Activated B cell treated with CpG ODN at 0.5 μM for 24 hours (primary cell): ENCODE data around the gene TMC3. TPM values are rescaled to one million over a fixed set of nuclear protein-coding genes. Genes with fewer than 3 reads are reported as not detected.

Experiments
- ATAC-seq: fragments of 200-7000 bp; cut with Tn5 transposase; one replicate; pipeline ENCODE4 v1.10.0; 2021; ENCODE audit warnings: low read depth, mild to moderate bottlenecking, moderate library complexity
- CTCF ChIA-PET: fragments of 350-600 bp; sonication (Branson Sonifier 250); formaldehyde crosslinking; loops from one replicate; lab custom pipeline; 2021; ENCODE audit warnings: antibody characterized with exemption; lab: Charles Lee
- POLR2A ChIA-PET: fragments of 350-600 bp; sonication (Branson Sonifier 250); formaldehyde crosslinking; loops from one replicate; lab custom pipeline; 2021; ENCODE audit warnings: antibody characterized with exemption; lab: Charles Lee
- DNase-seq: peaks from one replicate; pipeline ENCODE4 v3.0.0; 2022
- H3K27ac Mint-ChIP-seq: one replicate; pipeline ENCODE4 v1.8.0; 2020; ENCODE audit warnings: mixed read lengths
- H3K27me3 Mint-ChIP-seq: one replicate; pipeline ENCODE4 v1.8.0; 2021; ENCODE audit warnings: mixed read lengths
- H3K36me3 Mint-ChIP-seq: one replicate; pipeline ENCODE4 v1.8.0; 2021; ENCODE audit warnings: low read depth, mixed read lengths
- H3K4me1 Mint-ChIP-seq: one replicate; pipeline ENCODE4 v1.8.0; 2021; ENCODE audit warnings: mixed read lengths
- H3K4me3 Mint-ChIP-seq: one replicate; pipeline ENCODE4 v1.8.0; 2020; ENCODE audit warnings: mild to moderate bottlenecking, mixed read lengths
- H3K9me3 Mint-ChIP-seq: one replicate; pipeline ENCODE4 v1.8.0; 2020; ENCODE audit warnings: mixed read lengths
- intact Hi-C: fragments of 100-400 bp; cut with micrococcal nuclease; formaldehyde crosslinking; loops from one replicate; pipeline ENCODE4 v1.15.1; 2024
- total RNA-seq: library from RNA; stranded (reverse); gene quantifications from 2 replicates; pipeline ENCODE4 v1.2.3, GENCODE V29; 2022
- TF ChIP-seq, protein P1 (sequence below): fragments of 200-600 bp; IDR thresholded peaks from one replicate; pipeline ENCODE4 v1.8.0; 2022; ENCODE audit warnings: antibody characterized with exemption, mild to moderate bottlenecking

TMC3 gene
- total RNA-seq, 1 donor from 2014 or later: not detected

DNA sequence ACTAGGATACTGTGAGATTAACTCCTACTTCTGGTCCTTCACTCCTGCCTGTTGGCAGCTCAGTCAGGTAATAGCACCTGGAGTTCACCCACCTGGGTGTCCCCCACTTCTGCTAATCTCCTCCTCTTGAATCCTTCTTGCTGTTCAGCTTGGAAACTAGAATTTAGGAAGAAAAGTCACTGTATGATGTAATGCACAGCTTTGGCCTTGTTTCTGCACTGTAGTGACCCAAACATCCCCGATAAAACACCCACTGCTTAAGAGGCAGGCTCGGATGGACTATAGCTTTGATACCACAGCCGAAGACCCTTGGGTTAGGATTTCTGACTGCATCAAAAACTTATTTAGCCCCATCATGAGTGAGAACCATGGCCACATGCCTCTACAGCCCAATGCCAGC, 74.9 kb downstream of the TMC3 start:
- intact Hi-C loops: loop anchor here (10.0 kb wide), 1 partner anchor 1324 kb away; the partner anchor contains the start of gene BCL2A1
- Mint-ChIP-seq H3K4me1 (peaks cover 98% of the 10 kb centered on the region), H3K4me3 (peak overlapping the region; percentile 99), H3K27me3 (no peaks in the 10 kb centered on the region), H3K9me3 (no peaks in the 10 kb centered on the region), H3K36me3 (peaks cover 96% of the 10 kb centered on the region), H3K27ac (peak overlapping the region; percentile 99)
- ChIA-PET CTCF (interaction anchor here (0.8 to 5.2 kb wide), 4 partner anchors 12 to 33 kb away, joined by 3 to 51 read pairs (median 4); no protein-coding TSS in a partner anchor), POLR2A (interaction anchor here (0.7 to 14.9 kb wide), 10 partner anchors 3 to 309 kb away, joined by 3 to 631 read pairs (median 4); partner anchors contain the start of genes MESD and STARD5)
- DNase-seq: no peak
- no peak for ATAC-seq
- TF ChIP-seq, protein P1, sequence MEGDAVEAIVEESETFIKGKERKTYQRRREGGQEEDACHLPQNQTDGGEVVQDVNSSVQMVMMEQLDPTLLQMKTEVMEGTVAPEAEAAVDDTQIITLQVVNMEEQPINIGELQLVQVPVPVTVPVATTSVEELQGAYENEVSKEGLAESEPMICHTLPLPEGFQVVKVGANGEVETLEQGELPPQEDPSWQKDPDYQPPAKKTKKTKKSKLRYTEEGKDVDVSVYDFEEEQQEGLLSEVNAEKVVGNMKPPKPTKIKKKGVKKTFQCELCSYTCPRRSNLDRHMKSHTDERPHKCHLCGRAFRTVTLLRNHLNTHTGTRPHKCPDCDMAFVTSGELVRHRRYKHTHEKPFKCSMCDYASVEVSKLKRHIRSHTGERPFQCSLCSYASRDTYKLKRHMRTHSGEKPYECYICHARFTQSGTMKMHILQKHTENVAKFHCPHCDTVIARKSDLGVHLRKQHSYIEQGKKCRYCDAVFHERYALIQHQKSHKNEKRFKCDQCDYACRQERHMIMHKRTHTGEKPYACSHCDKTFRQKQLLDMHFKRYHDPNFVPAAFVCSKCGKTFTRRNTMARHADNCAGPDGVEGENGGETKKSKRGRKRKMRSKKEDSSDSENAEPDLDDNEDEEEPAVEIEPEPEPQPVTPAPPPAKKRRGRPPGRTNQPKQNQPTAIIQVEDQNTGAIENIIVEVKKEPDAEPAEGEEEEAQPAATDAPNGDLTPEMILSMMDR: no peak

DNA sequence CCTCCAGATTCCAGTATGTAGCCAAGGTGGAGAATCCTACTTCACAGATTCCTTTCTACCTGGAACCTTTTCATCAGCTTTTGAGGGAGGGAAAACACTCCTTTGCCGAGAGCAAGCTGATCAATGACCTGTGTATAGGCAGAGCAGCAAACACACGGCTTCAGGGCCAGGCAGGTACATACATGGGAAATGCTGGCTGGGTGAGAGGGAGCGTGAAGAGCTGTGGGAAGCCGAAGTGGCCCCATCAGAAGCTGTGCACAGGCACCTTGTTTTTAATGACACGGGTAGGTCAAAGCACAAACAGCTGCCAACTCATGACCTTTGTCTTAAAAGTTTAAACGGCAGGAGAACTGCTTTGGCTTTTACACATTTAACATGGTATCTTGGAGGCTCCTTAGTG, 75.4 kb downstream of the TMC3 start:
- no peak for ATAC-seq
- Mint-ChIP-seq H3K27ac (peak overlapping the region; percentile 99), H3K4me1 (peaks cover 98% of the 10 kb centered on the region), H3K9me3 (no peaks in the 10 kb centered on the region), H3K4me3 (peak overlapping the region; percentile 99), H3K27me3 (no peaks in the 10 kb centered on the region), H3K36me3 (peaks cover 95% of the 10 kb centered on the region)
- TF ChIP-seq, protein P1: no peak
- intact Hi-C loops: loop anchor here (10.0 kb wide), 1 partner anchor 1324 kb away; the partner anchor contains the start of gene BCL2A1
- CTCF ChIA-PET: interaction anchor here (0.9 to 5.2 kb wide), 3 partner anchors 13 to 32 kb away, joined by 3 to 51 read pairs (median 5); no protein-coding TSS in a partner anchor
- POLR2A ChIA-PET: interaction anchor here (1.0 to 14.9 kb wide), 8 partner anchors 2 to 299 kb away, joined by 3 to 631 read pairs (median 6); partner anchors contain the start of gene STARD5
- no peak for DNase-seq

DNA sequence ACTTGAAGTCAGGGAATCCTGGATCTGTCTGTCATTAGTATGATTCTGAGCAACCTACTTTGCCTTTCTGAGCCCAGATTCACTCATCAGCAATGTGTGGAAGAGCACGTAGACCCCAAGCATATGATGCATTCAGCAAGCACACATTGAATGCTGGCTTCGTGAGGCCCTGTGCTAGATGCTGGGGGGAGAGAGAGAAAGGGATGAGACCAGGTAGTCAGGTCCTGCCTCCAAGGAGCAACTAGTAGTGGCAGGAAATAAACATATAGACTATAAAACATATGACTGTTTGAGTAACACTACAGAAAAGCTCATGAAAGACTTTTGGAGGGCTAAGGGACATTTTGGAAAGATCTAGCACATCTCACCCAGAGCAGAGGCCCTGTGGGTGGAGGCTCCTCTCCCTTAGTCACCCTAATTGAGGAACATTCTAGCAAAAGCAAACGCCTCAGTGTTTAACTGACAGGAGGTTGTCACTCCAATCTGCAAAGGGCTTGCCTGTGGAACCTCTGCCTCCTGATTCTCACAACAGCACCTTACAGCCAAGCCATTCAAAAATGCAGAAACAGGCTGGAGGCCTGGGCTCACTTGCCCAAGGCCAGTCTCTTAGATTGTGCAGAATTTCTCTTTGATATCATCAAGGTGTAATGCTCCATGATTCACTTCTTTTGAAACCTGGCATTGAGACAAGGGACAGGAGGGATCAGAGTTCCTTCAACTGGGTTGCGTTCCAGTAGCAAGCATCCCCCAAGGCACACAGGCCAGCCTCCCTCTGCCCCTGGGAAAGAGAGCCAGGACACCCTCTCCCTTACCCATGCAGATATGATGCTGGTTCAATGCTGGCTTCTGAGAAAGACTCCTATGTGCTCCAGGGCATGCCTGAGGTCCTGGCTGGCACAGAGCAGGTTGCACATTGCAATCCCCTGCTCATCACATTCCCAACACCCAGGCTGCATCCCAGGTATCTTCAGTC, 76.1 kb downstream of the TMC3 start:
- Mint-ChIP-seq H3K36me3 (peaks cover 89% of the 10 kb centered on the region), H3K27me3 (no peaks in the 10 kb centered on the region), H3K4me3 (peak overlapping the region; percentile 99), H3K4me1 (peaks cover 98% of the 10 kb centered on the region), H3K9me3 (no peaks in the 10 kb centered on the region), H3K27ac (peak overlapping the region; percentile 99)
- no peak for DNase-seq
- intact Hi-C loops: loop anchor here (10.0 kb wide), 1 partner anchor 1323 kb away; the partner anchor contains the start of gene BCL2A1
- POLR2A ChIA-PET: interaction anchor here (1.0 to 14.9 kb wide), 9 partner anchors 2 to 298 kb away, joined by 3 to 631 read pairs (median 8); partner anchors contain the start of genes STARD5 and TLNRD1
- TF ChIP-seq, protein P1: no peak
- ATAC-seq: no peak
- CTCF ChIA-PET: interaction anchor here (0.9 to 2.0 kb wide), 4 partner anchors 23 to 32 kb away, joined by 3 to 8 read pairs (median 6); no protein-coding TSS in a partner anchor

GRCh38 chr15:81297147-81297572, 76.9 kb downstream of the TMC3 start:
- TF ChIP-seq, protein P1: no peak
- ChIA-PET CTCF (interaction anchor here (0.8 to 2.0 kb wide), 7 partner anchors 11 to 32 kb away, joined by 3 to 8 read pairs (median 4); no protein-coding TSS in a partner anchor), POLR2A (interaction anchor here (0.6 to 14.9 kb wide), 9 partner anchors 8 to 297 kb away, joined by 3 to 631 read pairs (median 7); partner anchors contain the start of genes STARD5 and TLNRD1)
- ATAC-seq (no peak), DNase-seq (no peak)
- H3K4me1 Mint-ChIP-seq: peaks cover 98% of the 10 kb centered on the region
- H3K4me3 Mint-ChIP-seq: peak overlapping the region; percentile 99
- H3K36me3 Mint-ChIP-seq: peaks cover 86% of the 10 kb centered on the region
- no peaks in the 10 kb centered on the region for H3K9me3 Mint-ChIP-seq
- intact Hi-C loops: loop anchor here (10.0 kb wide), 1 partner anchor 1322 kb away; the partner anchor contains the start of gene BCL2A1
- peak overlapping the region; percentile 99 for H3K27ac Mint-ChIP-seq
- H3K27me3 Mint-ChIP-seq: no peaks in the 10 kb centered on the region
